Stimulated activated CD8-positive, alpha-beta memory T cell treated with anti-CD3 and anti-CD28 coated beads, Interleukin-15, amount 100 ng/mL, for 48 hours (primary cell): ENCODE data around the gene MTM1.

Experiments used
- DNase-seq, 2 donors: peaks; one replicate each; pipeline ENCODE4 v3.0.0-alpha.2; 2020; ENCODE audit warnings: low read depth in 2 of 2

Gene MTM1

DNA sequence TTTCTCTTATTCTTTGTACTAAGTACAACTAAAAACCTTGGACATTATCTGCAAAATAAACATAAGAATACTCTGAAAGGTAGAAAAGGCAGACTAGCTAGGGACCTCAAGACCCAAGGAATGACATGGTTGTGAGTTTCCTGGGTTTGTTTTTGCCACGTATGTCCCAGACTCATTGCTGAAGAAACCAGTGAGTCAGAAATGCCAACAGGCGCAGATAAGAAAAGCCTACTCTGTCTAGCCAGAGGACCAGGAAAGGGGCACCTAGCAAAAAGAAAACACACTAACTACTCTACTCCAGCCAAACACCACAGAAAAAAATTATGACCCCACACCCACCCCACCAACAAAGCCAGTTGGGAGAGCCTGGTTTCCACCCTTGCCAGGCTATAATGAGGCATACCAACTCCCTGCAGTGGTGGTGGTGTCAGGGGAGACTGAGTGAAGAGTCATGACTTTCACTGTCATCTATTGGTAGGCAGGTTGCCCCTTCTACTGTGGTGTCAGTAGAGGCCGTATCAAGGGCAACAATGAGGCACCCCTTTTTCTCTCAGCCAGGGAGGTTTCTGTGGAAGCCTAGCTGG, 135.7 kb downstream of the MTM1 start:
- DNase-seq: no peak

DNA sequence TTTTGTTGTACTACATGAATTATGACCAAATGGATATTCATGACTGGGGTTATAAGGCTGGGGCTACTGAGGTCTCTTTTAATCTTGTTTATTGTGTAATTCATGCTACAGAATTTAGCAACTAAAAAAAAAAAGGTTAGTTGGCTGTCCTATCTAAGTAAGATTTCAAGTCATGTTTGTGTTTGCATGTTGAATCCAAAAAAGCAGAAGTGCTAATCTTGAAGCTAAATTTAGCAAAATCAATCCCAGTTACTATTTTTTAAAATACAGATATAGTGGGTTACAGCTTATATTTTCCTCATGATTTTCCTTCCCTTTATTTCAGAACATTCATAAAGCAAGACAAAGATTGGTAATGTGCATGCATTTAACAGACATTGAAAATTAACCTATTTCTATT, 144.2 kb downstream of the MTM1 start:
- no peak for DNase-seq

DNA sequence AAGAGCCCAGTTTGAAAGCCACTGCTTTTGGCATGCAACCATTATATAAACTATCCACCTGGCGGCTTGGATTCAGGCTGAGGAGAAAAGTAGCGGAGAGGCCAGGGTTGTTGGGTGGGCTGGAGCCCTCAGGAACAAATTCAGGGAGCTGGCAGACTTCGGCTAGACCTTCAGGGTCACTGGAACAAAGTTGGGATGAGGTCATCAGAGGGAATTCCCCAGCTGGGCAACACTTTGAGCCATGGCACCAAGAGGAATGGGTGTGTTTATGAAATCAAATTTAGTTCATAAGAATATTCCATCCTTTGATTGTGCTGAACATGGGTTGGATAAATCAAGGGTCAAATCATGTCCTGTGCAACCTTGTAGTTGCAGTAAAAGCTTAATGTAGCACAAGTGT, 146.8 kb downstream of the MTM1 start:
- DNase-seq: no peak

DNA sequence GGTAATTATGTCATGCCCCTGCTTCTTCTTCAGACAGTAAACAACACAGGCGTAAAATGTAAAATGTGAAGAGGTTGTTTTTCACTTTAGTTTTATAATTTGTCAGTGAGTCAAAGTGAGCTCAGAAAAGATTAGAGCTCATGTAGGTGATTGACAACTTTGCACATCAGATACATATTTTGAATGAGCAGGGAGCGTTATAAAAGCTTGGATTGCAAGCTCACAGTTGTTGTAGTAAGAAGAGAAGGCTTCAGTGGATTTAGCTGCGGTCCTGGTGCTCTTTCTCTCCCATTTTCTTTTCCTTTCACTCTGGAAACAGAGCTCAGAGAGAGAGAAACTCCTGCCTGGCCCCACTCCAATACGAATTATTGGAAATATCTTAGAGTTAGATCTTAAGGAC, 151.2 kb downstream of the MTM1 start:
- DNase-seq: no peak
